ENCODE data around the gene RECQL5. TPM values are rescaled to one million over a fixed set of nuclear protein-coding genes. Genes with fewer than 3 reads are reported as not detected.

RECQL5 gene
- total RNA-seq, 1 donor from 2014 or later = 43.1 TPM

DNA sequence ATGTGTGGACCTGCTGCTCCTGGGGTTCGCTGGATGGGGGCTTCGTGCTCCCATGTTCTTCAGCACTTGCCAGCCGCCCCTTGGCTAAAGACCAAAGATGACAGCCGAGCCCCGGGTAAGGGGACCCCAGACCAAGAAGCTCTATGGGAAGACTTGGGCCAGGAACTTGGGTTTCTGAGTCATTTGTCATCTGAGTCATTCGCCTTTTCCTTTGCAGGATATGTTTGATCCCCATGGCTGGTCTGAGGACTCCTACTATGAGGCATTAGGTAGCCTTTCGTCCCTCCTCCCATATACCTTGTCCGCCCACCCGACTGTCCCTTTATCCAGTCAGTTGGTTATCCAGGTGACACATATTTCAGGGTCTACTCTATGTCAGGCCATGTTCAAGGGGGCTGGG, 36.6 kb upstream of the RECQL5 start:
- Histone ChIP-seq H3K36me3 (peaks cover 85% of the 10 kb centered on the region), H3K27ac (no peak overlapping the region), H3K27me3 (no peaks in the 10 kb centered on the region), H3K4me3 (no peak overlapping the region), H3K4me1 (peaks cover 25% of the 10 kb centered on the region), H3K9me3 (no peaks in the 10 kb centered on the region)
- no peak for ATAC-seq
- TF ChIP-seq, protein P1, sequence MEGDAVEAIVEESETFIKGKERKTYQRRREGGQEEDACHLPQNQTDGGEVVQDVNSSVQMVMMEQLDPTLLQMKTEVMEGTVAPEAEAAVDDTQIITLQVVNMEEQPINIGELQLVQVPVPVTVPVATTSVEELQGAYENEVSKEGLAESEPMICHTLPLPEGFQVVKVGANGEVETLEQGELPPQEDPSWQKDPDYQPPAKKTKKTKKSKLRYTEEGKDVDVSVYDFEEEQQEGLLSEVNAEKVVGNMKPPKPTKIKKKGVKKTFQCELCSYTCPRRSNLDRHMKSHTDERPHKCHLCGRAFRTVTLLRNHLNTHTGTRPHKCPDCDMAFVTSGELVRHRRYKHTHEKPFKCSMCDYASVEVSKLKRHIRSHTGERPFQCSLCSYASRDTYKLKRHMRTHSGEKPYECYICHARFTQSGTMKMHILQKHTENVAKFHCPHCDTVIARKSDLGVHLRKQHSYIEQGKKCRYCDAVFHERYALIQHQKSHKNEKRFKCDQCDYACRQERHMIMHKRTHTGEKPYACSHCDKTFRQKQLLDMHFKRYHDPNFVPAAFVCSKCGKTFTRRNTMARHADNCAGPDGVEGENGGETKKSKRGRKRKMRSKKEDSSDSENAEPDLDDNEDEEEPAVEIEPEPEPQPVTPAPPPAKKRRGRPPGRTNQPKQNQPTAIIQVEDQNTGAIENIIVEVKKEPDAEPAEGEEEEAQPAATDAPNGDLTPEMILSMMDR (IDR thresholded peaks at IDR 0.05) = no peak
- intact Hi-C loops (cut with DNase I) = no loop called here
- DNase-seq = no peak

DNA sequence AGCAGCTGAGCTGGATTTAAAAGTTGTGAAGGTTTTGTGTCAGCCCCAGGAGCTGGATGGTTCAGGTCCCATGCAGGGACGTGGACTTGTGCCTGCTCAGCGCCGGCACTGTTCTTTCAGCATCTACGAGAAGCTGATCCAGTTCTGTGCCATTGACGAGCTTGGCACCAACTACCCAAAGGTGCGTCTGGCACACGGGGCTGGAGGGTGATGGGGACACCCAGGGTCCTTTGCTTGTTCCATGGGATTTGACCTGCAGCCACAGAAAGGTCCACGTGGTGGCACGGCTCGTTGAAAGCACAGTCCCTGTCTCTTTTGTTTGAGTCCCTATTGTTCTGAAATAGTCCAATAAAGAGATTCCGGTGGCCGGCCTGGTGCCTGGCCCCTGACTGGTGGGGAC, 36.2 kb upstream of the RECQL5 start:
- intact Hi-C loops (cut with DNase I) = no loop called here
- H3K9me3 ChIP-seq = no peaks in the 10 kb centered on the region
- TF ChIP-seq, protein P1 (IDR thresholded peaks at IDR 0.05) = no peak
- ATAC-seq = no peak
- no peak for DNase-seq
- H3K27me3 ChIP-seq = no peaks in the 10 kb centered on the region
- peaks cover 25% of the 10 kb centered on the region for H3K4me1 ChIP-seq
- H3K4me3 ChIP-seq = no peak overlapping the region
- H3K27ac ChIP-seq = no peak overlapping the region
- H3K36me3 ChIP-seq = peaks cover 81% of the 10 kb centered on the region

DNA sequence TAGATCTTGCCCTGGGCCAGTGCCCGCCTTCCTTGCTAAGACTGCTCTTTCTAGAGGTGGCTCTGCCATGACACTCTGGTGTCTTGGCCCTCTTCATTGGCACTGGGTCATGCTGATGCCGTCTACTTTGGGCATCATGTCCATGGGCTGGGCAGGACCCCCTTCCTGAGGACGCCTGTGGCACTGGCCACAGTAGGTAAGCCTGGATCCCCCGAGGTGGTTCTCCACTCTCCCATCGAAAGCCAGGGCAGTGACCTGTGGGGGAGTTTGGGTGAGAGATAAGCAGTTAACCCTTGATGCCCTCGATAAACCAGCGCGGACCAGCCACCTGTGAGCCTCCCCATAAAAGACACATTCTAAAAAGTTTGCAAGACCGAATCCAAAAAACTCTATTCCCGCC, 34.3 kb upstream of the RECQL5 start:
- TF ChIP-seq, protein P1 (IDR thresholded peaks at IDR 0.05) = no peak
- peak overlapping the region; percentile 83 for H3K27ac ChIP-seq
- H3K4me1 ChIP-seq = peaks cover 29% of the 10 kb centered on the region
- ATAC-seq (no peak), DNase-seq (no peak)
- intact Hi-C loops (cut with DNase I) = no loop called here
- H3K36me3 ChIP-seq = peaks cover 79% of the 10 kb centered on the region
- H3K27me3 ChIP-seq = no peaks in the 10 kb centered on the region
- H3K9me3 ChIP-seq = no peaks in the 10 kb centered on the region
- H3K4me3 ChIP-seq = no peak overlapping the region

DNA sequence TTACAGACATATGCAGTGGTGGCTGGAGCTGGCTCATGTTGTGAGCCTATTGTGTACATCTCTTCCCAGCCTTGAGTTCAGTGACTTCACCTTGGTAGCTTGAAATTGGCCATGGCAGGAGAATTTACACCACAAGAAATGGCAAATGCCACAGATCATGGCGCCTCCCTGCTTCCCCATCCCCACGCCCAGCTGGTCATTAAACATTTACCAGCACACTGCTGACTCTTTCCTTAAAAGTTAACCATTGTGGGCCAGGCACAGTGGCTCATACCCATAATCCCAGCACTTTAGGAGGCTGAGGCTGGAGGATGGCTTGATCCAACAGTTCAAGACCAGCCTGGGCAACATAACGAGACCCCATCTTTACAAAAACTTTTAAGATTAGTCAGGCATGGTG, 31.7 kb upstream of the RECQL5 start:
- Histone ChIP-seq H3K4me3 (no peak overlapping the region), H3K27ac (peak overlapping the region; percentile 83), H3K4me1 (peaks cover 35% of the 10 kb centered on the region), H3K9me3 (no peaks in the 10 kb centered on the region), H3K36me3 (peaks cover 79% of the 10 kb centered on the region), H3K27me3 (no peaks in the 10 kb centered on the region)
- no peak for ATAC-seq
- TF ChIP-seq, protein P1 (IDR thresholded peaks at IDR 0.05) = no peak
- no peak for DNase-seq
- intact Hi-C loops (cut with DNase I) = no loop called here

DNA sequence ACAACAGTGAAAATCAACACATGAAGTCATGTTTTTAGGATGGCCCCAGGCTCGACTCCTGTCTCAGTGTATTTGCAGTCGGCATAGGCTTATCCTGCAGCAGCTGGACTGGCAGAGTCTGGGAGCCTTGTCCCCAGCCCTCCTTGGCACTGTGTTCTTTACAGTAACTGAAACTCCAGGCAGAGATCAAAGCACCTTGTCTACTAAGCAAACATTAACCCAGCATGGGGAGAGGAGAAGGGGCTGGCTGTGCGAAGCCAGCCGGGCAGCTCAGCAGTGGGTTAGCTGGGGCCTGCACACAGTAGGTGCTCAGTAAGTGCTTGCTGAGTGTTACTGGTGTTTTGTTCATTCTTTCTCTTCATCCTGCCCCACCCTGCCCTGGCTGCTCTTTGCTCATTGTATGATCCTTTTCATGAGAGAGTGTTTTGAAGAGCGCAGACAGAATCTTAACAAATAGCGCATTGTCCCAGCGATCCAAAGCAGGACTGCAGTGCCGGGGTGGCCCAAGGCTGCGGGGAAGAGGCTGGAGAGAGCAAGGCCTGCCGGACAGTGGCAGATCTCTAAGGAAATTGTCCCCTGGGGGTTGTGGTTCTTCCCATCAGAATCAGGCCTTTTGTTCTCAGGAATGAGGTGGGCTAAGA, 30.8 kb upstream of the RECQL5 start:
- DNase-seq (no peak), ATAC-seq (peak; percentile 23)
- no peak overlapping the region for H3K4me3 ChIP-seq
- H3K36me3 ChIP-seq = peaks cover 75% of the 10 kb centered on the region
- peak overlapping the region; percentile 62 for H3K27ac ChIP-seq
- TF ChIP-seq, protein P1 (IDR thresholded peaks at IDR 0.05) = no peak
- H3K9me3 ChIP-seq = no peaks in the 10 kb centered on the region
- intact Hi-C loops (cut with DNase I) = no loop called here
- H3K4me1 ChIP-seq = peaks cover 44% of the 10 kb centered on the region
- no peaks in the 10 kb centered on the region for H3K27me3 ChIP-seq

DNA sequence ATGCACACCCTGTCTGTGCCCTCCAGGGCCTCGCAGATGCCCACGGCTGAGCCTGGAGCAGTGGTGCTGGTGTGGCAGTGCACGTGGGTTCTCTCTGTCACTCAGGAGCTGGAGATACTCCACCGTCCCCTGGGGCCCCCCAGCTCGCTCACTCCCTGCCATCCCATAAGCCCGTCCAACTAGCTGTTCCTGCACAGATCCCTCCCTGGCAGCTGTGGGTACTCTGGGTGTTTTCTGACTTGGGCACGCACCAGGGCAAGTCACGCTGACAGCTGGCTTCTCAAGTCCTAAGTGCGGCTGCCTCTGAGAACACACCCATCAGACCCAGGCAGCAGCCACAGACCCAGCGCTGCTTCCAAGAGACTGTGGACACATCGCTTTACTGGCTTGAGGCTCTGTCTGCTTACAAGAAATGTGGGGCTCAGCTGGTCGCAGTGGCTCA, 28.9 kb upstream of the RECQL5 start:
- Histone ChIP-seq H3K27me3 (no peaks in the 10 kb centered on the region), H3K36me3 (peaks cover 56% of the 10 kb centered on the region), H3K4me3 (no peak overlapping the region), H3K4me1 (peaks cover 40% of the 10 kb centered on the region), H3K27ac (no peak overlapping the region), H3K9me3 (no peaks in the 10 kb centered on the region)
- intact Hi-C loops (cut with DNase I) = no loop called here
- DNase-seq (no peak), ATAC-seq (no peak)
- TF ChIP-seq, protein P1 (IDR thresholded peaks at IDR 0.05) = no peak
